Measurements from ENCODE around the gene ADORA2A. TPM values are rescaled to one million over a fixed set of nuclear protein-coding genes. Genes with fewer than 3 reads are reported as not detected.

The ADORA2A gene
- total RNA-seq, 1 experiment from 2014 or later = 4.0 TPM

DNA sequence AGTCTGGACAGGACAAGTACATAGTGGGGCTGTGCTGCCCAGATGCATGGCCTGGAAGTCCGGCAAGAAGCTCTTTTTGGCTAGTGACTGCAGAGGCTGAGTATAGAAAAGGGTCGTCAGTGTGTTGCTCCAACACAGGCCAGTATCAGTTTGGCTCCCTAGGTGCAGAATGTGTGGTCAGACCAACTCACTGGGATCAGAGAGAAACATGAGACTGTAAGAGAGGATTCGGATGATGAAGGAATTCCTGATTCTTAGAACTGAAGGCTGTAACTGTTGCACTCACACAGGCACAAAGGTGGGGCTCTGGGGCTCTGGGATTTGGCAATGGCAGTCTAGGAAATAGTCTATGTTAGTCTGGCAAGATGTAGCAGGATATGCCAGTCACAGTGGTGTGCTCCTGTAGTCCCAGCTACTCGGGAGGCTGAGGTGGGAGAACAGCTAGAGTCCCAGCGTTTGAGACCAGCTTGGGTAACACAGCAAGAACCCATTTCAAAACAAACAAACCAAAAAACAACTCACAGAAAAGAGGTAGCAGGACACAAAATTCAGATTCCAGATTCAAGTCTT lies 56.7 kb downstream of the ADORA2A start:
- ChIA-PET CTCF (interaction anchor here (1.2 kb wide), 1 partner anchor 38 kb away, joined by 3 read pairs; no protein-coding TSS in a partner anchor), POLR2A (no interaction called here)
- BruUV-seq (replicated peaks) = no TSS peak
- Mint-ChIP-seq H3K9me3 (ENCODE audit: unreplicated experiment) (no peaks in the 10 kb centered on the region), H3K4me1 (ENCODE audit: low read depth, unreplicated experiment) (peaks cover 45% of the 10 kb centered on the region), H3K27ac (ENCODE audit: unreplicated experiment) (peak overlapping the region; percentile 55), H3K36me3 (ENCODE audit: insufficient read depth, unreplicated experiment) (no peaks in the 10 kb centered on the region), H3K4me3 (ENCODE audit: unreplicated experiment) (no peak overlapping the region), H3K27me3 (ENCODE audit: insufficient read depth, unreplicated experiment) (no peaks in the 10 kb centered on the region)
- no peaks in the 10 kb centered on the region for H3K9me3 ChIP-seq
- TF ChIP-seq, protein P1, sequence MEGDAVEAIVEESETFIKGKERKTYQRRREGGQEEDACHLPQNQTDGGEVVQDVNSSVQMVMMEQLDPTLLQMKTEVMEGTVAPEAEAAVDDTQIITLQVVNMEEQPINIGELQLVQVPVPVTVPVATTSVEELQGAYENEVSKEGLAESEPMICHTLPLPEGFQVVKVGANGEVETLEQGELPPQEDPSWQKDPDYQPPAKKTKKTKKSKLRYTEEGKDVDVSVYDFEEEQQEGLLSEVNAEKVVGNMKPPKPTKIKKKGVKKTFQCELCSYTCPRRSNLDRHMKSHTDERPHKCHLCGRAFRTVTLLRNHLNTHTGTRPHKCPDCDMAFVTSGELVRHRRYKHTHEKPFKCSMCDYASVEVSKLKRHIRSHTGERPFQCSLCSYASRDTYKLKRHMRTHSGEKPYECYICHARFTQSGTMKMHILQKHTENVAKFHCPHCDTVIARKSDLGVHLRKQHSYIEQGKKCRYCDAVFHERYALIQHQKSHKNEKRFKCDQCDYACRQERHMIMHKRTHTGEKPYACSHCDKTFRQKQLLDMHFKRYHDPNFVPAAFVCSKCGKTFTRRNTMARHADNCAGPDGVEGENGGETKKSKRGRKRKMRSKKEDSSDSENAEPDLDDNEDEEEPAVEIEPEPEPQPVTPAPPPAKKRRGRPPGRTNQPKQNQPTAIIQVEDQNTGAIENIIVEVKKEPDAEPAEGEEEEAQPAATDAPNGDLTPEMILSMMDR (IDR thresholded peaks at IDR 0.05; ENCODE audit: insufficient read depth in 1 of 2, low read depth in 1 of 2, low read length in 1 of 2, severe bottlenecking in 1 of 2, unreplicated experiment in 1 of 2) = no peak
- H3K4me1 ChIP-seq = peaks cover 51% of the 10 kb centered on the region
- H3K27me3 ChIP-seq (replicated peaks; ENCODE audit: control insufficient read depth, insufficient read depth, low read length) = no peaks in the 10 kb centered on the region
- no peaks in the 10 kb centered on the region for H3K36me3 ChIP-seq (ENCODE audit: control insufficient read depth, insufficient read depth, low read length)
- DNase-seq = no peak
- intact Hi-C loops (cut with micrococcal nuclease; ENCODE audit: unreplicated experiment) = no loop called here
- no peak overlapping the region for H3K4me3 ChIP-seq (ENCODE audit: low read depth, low read length)

DNA sequence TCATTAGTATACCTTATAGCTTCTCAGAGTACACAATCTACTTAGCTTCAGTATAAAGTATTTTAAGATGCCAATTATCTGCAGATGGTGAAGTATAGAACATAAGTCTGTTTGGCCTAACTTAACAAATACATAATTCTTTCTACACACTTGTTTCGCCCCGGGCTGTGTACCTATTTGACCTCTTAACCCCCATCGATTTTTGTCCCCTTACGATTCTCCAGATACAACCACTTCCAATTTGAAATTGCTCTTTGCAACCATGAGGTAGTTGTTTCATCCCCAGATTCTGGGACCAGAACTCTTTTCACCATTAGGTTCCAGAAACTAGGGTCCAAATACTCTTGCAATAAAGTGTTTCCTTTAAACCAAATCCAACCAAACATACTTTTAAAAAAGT lies 57.8 kb downstream of the ADORA2A start:
- TF ChIP-seq, protein P1 (IDR thresholded peaks at IDR 0.05; ENCODE audit: insufficient read depth in 1 of 2, low read depth in 1 of 2, low read length in 1 of 2, severe bottlenecking in 1 of 2, unreplicated experiment in 1 of 2) = no peak
- H3K36me3 Mint-ChIP-seq (ENCODE audit: insufficient read depth, unreplicated experiment) = no peaks in the 10 kb centered on the region
- Histone ChIP-seq H3K4me1 (peaks cover 51% of the 10 kb centered on the region), H3K9me3 (no peaks in the 10 kb centered on the region), H3K4me3 (ENCODE audit: low read depth, low read length) (no peak overlapping the region), H3K36me3 (ENCODE audit: control insufficient read depth, insufficient read depth, low read length) (no peaks in the 10 kb centered on the region), H3K27me3 (replicated peaks; ENCODE audit: control insufficient read depth, insufficient read depth, low read length) (no peaks in the 10 kb centered on the region)
- ChIA-PET CTCF (no interaction called here), POLR2A (no interaction called here)
- intact Hi-C loops (cut with micrococcal nuclease; ENCODE audit: unreplicated experiment) = loop anchor here (5.0 kb wide), 1 partner anchor 37 kb away; no protein-coding TSS in a partner anchor
- no TSS peak for BruUV-seq (replicated peaks)
- no peak overlapping the region for H3K4me3 Mint-ChIP-seq (ENCODE audit: unreplicated experiment)
- no peaks in the 10 kb centered on the region for H3K27me3 Mint-ChIP-seq (ENCODE audit: insufficient read depth, unreplicated experiment)
- H3K9me3 Mint-ChIP-seq (ENCODE audit: unreplicated experiment) = no peaks in the 10 kb centered on the region
- H3K4me1 Mint-ChIP-seq (ENCODE audit: low read depth, unreplicated experiment) = peaks cover 43% of the 10 kb centered on the region
- no peak overlapping the region for H3K27ac Mint-ChIP-seq (ENCODE audit: unreplicated experiment)
- no peak for DNase-seq

DNA sequence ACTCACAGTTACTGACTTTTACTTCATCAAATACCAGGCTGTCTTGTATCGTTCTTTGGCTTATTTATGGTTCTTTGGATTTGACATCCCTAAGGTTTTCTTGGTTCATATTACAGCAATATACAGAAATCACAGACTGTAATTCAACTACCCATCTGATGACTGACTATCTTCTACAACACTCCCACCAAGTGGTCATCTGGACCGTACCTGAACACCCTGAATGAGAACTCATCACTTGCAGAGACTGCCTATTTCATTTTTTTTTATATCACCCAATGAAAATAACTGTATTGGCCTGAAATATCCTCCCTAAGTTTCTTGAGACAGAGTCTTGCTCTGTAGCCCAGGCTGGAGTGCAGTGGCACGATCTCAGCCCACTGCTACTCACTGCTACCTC lies 58.2 kb downstream of the ADORA2A start:
- Histone ChIP-seq H3K4me3 (ENCODE audit: low read depth, low read length) (no peak overlapping the region), H3K36me3 (ENCODE audit: control insufficient read depth, insufficient read depth, low read length) (no peaks in the 10 kb centered on the region), H3K4me1 (peaks cover 51% of the 10 kb centered on the region), H3K27me3 (replicated peaks; ENCODE audit: control insufficient read depth, insufficient read depth, low read length) (no peaks in the 10 kb centered on the region), H3K9me3 (no peaks in the 10 kb centered on the region)
- ChIA-PET POLR2A (no interaction called here), CTCF (no interaction called here)
- BruUV-seq (replicated peaks) = no TSS peak
- DNase-seq = no peak
- no peaks in the 10 kb centered on the region for H3K9me3 Mint-ChIP-seq (ENCODE audit: unreplicated experiment)
- H3K27me3 Mint-ChIP-seq (ENCODE audit: insufficient read depth, unreplicated experiment) = no peaks in the 10 kb centered on the region
- TF ChIP-seq, protein P1 (IDR thresholded peaks at IDR 0.05; ENCODE audit: insufficient read depth in 1 of 2, low read depth in 1 of 2, low read length in 1 of 2, severe bottlenecking in 1 of 2, unreplicated experiment in 1 of 2) = no peak
- peaks cover 43% of the 10 kb centered on the region for H3K4me1 Mint-ChIP-seq (ENCODE audit: low read depth, unreplicated experiment)
- no peaks in the 10 kb centered on the region for H3K36me3 Mint-ChIP-seq (ENCODE audit: insufficient read depth, unreplicated experiment)
- intact Hi-C loops (cut with micrococcal nuclease; ENCODE audit: unreplicated experiment) = loop anchor here (5.0 kb wide), 1 partner anchor 37 kb away; no protein-coding TSS in a partner anchor
- H3K4me3 Mint-ChIP-seq (ENCODE audit: unreplicated experiment) = no peak overlapping the region
- no peak overlapping the region for H3K27ac Mint-ChIP-seq (ENCODE audit: unreplicated experiment)

Measured in Caco-2 (cell line).